K562 (cell line): ENCODE data around the gene DLGAP1.

ENCODE experiments used
- CHD4 ChIP-seq: fragments of 200-600 bp; sonication (generic); IDR thresholded peaks from 3 replicates; pipeline ENCODE4 v1.6.1; 2012; ENCODE audit warnings: low read depth, mild to moderate bottlenecking, mixed read lengths, low read length, inconsistent platforms; ENCODE audit not compliant: insufficient read depth, insufficient replicate concordance, poor library complexity, severe bottlenecking
- EZH2 ChIP-seq: IDR thresholded peaks from 2 replicates; pipeline ENCODE4 v1.6.1; 2012; ENCODE audit warnings: low read depth, mild to moderate bottlenecking, inconsistent platforms, low read length, borderline replicate concordance
- NFIC ChIP-seq: fragments of 450-650 bp; IDR thresholded peaks from 2 replicates; pipeline ENCODE4 v1.6.1; 2017; ENCODE audit warnings: mild to moderate bottlenecking, inconsistent platforms
- ZFP1 ChIP-seq: fragments of 450-650 bp; formaldehyde crosslinking; IDR thresholded peaks from 2 replicates; pipeline ENCODE4 v1.4.0; 2020; ENCODE audit warnings: mild to moderate bottlenecking, mixed read lengths
- TF ChIP-seq, protein P1 (sequence below): sonication (generic); formaldehyde crosslinking; IDR thresholded peaks from 2 replicates; pipeline ENCODE4 v1.8.0; 2022; ENCODE audit warnings: missing genetic modification reagents, mild to moderate bottlenecking, borderline replicate concordance

DNA sequence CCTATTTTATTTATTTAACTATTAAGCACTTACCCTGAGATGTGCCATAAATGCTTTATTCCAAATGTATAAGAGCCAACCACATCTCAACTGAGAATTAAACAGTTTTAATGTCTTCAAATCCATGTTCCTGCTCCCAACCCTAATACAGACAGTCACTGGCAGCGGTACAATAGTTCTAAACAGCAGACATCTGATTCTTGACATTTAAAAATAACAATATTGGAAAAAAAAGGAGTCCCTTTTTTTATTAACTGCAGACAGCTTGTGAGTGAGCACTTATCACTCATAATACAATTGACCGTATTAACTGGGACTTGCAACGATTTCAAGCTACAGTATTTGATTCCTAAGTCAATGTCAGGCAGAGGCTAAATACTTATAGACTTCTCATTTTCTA, 580.5 kb downstream of the DLGAP1 start:
- TF ChIP-seq NFIC (no peak), EZH2 (no peak), CHD4 (no peak), ZFP1 (CRISPR knock-in tag) (no peak)
- TF ChIP-seq, protein P1, sequence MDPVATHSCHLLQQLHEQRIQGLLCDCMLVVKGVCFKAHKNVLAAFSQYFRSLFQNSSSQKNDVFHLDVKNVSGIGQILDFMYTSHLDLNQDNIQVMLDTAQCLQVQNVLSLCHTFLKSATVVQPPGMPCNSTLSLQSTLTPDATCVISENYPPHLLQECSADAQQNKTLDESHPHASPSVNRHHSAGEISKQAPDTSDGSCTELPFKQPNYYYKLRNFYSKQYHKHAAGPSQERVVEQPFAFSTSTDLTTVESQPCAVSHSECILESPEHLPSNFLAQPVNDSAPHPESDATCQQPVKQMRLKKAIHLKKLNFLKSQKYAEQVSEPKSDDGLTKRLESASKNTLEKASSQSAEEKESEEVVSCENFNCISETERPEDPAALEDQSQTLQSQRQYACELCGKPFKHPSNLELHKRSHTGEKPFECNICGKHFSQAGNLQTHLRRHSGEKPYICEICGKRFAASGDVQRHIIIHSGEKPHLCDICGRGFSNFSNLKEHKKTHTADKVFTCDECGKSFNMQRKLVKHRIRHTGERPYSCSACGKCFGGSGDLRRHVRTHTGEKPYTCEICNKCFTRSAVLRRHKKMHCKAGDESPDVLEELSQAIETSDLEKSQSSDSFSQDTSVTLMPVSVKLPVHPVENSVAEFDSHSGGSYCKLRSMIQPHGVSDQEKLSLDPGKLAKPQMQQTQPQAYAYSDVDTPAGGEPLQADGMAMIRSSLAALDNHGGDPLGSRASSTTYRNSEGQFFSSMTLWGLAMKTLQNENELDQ: no peak
